ENCODE results near the gene TGFBR3. TPM values are rescaled to one million over a fixed set of nuclear protein-coding genes. Genes with fewer than 3 reads are reported as not detected.
A peak's percentile ranks its signal among the peaks of the same experiment; 100 is the strongest.

Gene TGFBR3
- total RNA-seq, 4 donors from 2014 or later: 37.3 to 61.7 (median 48.4) TPM

DNA sequence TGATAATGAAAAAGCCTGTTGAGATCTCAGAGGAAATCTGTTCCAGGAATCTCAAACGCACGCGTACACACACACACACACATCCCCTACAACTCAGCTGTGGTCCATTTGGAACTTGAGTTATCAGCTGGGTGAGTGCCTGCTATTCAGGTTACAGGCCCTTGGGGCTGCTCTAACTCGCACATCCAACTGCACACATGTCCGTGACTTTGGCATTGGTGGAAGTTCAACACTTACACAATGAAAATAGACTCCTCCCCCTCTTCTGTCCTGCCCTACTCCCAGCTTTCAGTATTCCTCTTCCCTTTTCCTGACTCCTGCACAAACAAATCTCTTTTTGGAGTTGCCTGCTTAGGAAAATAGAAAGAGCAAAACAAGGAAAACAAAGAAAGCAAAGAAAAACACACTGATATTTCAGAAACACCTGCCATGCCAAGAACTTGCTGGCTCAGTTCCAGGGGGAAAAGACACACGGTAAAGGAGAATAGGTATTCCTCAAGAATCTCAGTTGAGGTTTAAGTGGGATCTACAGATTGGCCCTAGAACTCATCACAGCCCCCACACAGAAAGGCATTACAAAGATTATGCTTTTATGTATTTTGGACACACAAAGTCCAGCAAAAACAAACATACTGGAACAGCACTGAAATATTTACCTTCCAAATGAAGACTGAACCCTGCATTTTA is 140.9 kb downstream of the TGFBR3 start:
- Histone ChIP-seq H3K27me3 (no peaks in the 10 kb centered on the region), H3K4me1 (peaks cover 61 to 64% of the 10 kb centered on the region in 2 donors), H3K4me3 (no peak overlapping the region), H3K36me3 (no peaks in the 10 kb centered on the region), H3K27ac (peak overlapping the region; percentile 40 to 69 (median 56)), H3K9me3 (no peaks in the 10 kb centered on the region)
- in situ Hi-C loops (cut with MboI; ENCODE audit: low sequenced_read_pairs in 4 of 4): loop anchor here in 1 of 4 donors (5.0 kb wide), 1 partner anchor 233 kb away; no protein-coding TSS in a partner anchor
- intact Hi-C loops (cut with DNase I; ENCODE audit: low total_unique reads): no loop called here
- DNase-seq: peak; percentile 70 to 77
- TF ChIP-seq, protein P1, sequence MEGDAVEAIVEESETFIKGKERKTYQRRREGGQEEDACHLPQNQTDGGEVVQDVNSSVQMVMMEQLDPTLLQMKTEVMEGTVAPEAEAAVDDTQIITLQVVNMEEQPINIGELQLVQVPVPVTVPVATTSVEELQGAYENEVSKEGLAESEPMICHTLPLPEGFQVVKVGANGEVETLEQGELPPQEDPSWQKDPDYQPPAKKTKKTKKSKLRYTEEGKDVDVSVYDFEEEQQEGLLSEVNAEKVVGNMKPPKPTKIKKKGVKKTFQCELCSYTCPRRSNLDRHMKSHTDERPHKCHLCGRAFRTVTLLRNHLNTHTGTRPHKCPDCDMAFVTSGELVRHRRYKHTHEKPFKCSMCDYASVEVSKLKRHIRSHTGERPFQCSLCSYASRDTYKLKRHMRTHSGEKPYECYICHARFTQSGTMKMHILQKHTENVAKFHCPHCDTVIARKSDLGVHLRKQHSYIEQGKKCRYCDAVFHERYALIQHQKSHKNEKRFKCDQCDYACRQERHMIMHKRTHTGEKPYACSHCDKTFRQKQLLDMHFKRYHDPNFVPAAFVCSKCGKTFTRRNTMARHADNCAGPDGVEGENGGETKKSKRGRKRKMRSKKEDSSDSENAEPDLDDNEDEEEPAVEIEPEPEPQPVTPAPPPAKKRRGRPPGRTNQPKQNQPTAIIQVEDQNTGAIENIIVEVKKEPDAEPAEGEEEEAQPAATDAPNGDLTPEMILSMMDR (IDR thresholded peaks at IDR 0.05 in 4 of 5, conservative IDR thresholded peaks at IDR 0.05 in 1 of 5): no peak
- TF ChIP-seq POLR2A (IDR thresholded peaks at IDR 0.05): no peak
- ATAC-seq: peak; percentile 71 to 90

DNA sequence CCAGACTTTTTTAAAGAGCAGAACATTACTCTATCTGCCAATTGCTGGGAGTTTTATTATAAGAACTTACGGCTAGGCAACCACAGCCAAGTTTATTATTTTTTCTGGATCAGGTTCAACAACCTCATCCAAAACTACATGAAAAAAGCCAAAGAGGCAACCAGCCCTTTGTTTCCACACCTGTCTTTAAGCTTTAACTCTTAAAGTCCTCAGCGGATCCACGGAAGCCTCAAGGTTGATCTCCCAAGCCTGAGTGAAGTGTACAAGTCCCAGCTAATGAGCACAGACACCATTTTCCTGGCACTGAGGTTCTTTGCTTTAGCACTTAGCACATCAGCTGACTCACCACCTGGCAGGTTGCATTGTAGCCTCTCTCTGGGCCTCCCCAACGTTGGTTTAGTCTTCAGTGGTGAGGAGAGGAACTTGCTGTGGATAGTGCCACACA is 143.1 kb downstream of the TGFBR3 start:
- DNase-seq (peak; percentile 24 to 58), ATAC-seq (peak in 1 of 2 donors; percentile 19)
- TF ChIP-seq, protein P1 (IDR thresholded peaks at IDR 0.05 in 4 of 5, conservative IDR thresholded peaks at IDR 0.05 in 1 of 5): no peak
- no peak for TF ChIP-seq POLR2A (IDR thresholded peaks at IDR 0.05)
- Histone ChIP-seq H3K9me3 (no peaks in the 10 kb centered on the region), H3K27ac (peak overlapping the region; percentile 40 to 69 (median 54)), H3K27me3 (no peaks in the 10 kb centered on the region), H3K4me1 (peaks cover 41 to 44% of the 10 kb centered on the region in 2 donors), H3K36me3 (no peaks in the 10 kb centered on the region), H3K4me3 (no peak overlapping the region)
- intact Hi-C loops (cut with DNase I; ENCODE audit: low total_unique reads): no loop called here
- in situ Hi-C loops (cut with MboI; ENCODE audit: low sequenced_read_pairs in 4 of 4): no loop called here

DNA sequence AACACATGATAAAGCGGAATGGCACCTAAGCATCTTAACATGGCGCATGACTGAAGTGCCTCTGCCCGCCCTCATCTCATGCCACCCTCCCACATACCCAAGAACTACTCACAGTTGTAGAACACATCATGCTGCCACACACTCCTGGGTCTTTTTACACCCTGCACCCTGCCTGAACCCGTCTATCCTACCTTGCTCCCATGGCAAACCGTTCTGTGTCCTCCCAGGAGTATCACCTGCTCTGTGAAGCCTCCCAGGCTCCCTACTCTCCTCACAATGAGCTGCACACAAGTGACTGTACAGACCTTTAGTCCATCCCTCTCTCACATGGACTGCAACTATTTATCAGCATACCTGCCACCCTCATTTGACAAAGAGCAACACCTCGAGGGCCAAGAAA is 144.0 kb downstream of the TGFBR3 start:
- Histone ChIP-seq H3K36me3 (no peaks in the 10 kb centered on the region), H3K4me1 (peaks cover 43 to 46% of the 10 kb centered on the region in 2 donors), H3K4me3 (no peak overlapping the region), H3K27ac (peak overlapping the region in 3 of 4 donors; percentile 46 to 69 (median 61)), H3K9me3 (no peaks in the 10 kb centered on the region), H3K27me3 (no peaks in the 10 kb centered on the region)
- DNase-seq (no peak), ATAC-seq (no peak)
- TF ChIP-seq, protein P1 (IDR thresholded peaks at IDR 0.05 in 4 of 5, conservative IDR thresholded peaks at IDR 0.05 in 1 of 5): no peak
- TF ChIP-seq POLR2A (IDR thresholded peaks at IDR 0.05): no peak
- intact Hi-C loops (cut with DNase I; ENCODE audit: low total_unique reads): no loop called here
- in situ Hi-C loops (cut with MboI; ENCODE audit: low sequenced_read_pairs in 4 of 4): no loop called here

DNA sequence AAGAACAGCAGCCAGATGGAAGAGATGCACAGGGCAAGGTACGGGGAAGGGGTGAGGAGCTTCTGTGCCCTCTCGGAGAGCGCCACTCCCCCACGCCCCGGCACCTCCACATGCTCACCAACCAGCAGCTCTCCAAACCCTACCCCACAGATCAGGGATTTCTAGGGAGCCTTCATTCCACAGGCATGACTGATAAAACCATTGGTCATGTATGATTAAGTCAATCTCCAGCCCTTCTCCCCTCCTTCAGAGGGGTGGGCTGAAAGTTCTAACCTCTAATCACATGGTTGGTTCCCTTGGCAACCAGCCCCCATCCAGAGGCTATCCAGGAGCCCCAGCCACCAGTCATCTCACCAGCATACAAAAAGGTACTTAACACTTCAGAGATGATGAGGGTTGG is 144.7 kb downstream of the TGFBR3 start:
- in situ Hi-C loops (cut with MboI; ENCODE audit: low sequenced_read_pairs in 4 of 4) (no loop called here), intact Hi-C loops (cut with DNase I; ENCODE audit: low total_unique reads) (no loop called here)
- no peaks in the 10 kb centered on the region for H3K36me3 ChIP-seq
- H3K4me3 ChIP-seq: no peak overlapping the region
- H3K27me3 ChIP-seq: no peaks in the 10 kb centered on the region
- TF ChIP-seq, protein P1 (IDR thresholded peaks at IDR 0.05 in 4 of 5, conservative IDR thresholded peaks at IDR 0.05 in 1 of 5): no peak
- no peak for TF ChIP-seq POLR2A (IDR thresholded peaks at IDR 0.05)
- H3K4me1 ChIP-seq: peaks cover 48 to 50% of the 10 kb centered on the region in 2 donors
- DNase-seq (no peak), ATAC-seq (no peak)
- no peaks in the 10 kb centered on the region for H3K9me3 ChIP-seq
- no peak overlapping the region for H3K27ac ChIP-seq

Data from gastrocnemius medialis (tissue), 4 donors.